Astrocyte of the spinal cord (primary cell): ENCODE measurements around the gene MICALL1.

Experiments
- DNase-seq: peaks from one replicate; pipeline ENCODE4 v3.0.0; 2011; ENCODE audit warnings: low read depth, low spot score
- H3K4me3 ChIP-seq: 2 replicates; pipeline ENCODE4 v1.5.1; 2011; ENCODE audit warnings: low read depth, mild to moderate bottlenecking, low read length, moderate library complexity
- in situ Hi-C: cut with HindIII; loops from 2 replicates; pipeline ENCODE4 v1.10.0; 2017; ENCODE audit warnings: low sequenced_read_pairs
- TF ChIP-seq, protein P1 (sequence below): IDR thresholded peaks from 2 replicates; pipeline ENCODE4 v1.5.1; 2012; ENCODE audit warnings: low read depth, mild to moderate bottlenecking, low read length, inconsistent platforms

The MICALL1 gene

DNA sequence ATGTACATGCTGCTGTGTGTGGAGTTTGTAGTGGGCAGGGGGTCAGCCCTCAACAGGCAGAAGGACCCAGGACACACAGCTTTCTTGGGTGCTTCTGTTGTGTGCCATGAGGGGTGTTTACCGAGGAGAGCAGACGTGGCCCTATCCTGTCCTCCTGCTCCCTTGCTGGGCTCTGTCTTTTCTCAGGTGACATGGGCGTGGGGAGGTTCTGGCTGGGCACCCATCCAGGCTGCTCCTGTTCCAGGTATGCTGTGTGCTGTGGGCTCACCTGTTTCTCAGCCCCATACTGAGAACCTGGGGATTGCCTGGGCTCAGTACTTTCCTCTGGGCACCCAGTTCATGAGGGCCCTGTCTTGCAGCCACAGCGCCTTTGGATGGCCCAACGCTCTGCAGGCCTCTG lies 23.3 kb downstream of the MICALL1 start:
- TF ChIP-seq, protein P1, sequence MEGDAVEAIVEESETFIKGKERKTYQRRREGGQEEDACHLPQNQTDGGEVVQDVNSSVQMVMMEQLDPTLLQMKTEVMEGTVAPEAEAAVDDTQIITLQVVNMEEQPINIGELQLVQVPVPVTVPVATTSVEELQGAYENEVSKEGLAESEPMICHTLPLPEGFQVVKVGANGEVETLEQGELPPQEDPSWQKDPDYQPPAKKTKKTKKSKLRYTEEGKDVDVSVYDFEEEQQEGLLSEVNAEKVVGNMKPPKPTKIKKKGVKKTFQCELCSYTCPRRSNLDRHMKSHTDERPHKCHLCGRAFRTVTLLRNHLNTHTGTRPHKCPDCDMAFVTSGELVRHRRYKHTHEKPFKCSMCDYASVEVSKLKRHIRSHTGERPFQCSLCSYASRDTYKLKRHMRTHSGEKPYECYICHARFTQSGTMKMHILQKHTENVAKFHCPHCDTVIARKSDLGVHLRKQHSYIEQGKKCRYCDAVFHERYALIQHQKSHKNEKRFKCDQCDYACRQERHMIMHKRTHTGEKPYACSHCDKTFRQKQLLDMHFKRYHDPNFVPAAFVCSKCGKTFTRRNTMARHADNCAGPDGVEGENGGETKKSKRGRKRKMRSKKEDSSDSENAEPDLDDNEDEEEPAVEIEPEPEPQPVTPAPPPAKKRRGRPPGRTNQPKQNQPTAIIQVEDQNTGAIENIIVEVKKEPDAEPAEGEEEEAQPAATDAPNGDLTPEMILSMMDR, result no peak
- no peak for DNase-seq
- in situ Hi-C loops, result no loop called here
- no peak overlapping the region for H3K4me3 ChIP-seq

DNA sequence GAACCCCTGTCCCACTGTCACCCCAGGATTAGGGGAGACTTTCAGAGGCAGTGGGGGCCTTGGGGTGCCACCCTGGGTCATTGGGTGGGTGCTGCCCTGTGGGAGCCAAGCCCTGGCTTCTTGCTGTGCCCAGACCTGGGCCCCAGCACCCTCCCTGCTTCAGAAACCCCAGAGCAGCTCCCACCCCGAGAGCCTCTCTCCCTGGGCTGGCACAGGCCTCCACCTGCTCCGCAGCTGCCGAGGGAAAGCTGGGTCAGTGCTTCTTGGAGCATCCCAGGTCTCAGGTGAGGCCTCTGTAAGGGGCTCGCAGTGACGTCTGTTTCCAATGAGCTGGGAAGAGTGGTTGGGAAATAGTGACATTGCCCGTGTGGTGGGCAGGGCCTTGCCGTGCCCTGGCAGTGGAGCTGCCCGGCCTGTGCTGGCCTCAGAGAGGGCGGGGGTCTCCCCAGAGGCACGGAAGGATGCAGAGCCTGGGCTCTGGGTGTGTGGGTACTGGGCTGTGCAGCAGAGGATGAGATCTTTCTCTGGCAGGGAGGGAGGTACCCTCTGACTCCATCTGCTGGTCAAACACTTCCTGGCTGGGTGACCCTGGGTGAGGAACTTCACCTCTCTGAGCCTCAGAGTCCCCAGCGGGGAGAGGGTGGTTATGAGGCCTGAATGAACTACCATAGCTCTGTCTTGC lies 24.3 kb downstream of the MICALL1 start:
- no peak for DNase-seq
- no peak overlapping the region for H3K4me3 ChIP-seq
- TF ChIP-seq, protein P1, result peak; percentile 69
- in situ Hi-C loops, result no loop called here

DNA sequence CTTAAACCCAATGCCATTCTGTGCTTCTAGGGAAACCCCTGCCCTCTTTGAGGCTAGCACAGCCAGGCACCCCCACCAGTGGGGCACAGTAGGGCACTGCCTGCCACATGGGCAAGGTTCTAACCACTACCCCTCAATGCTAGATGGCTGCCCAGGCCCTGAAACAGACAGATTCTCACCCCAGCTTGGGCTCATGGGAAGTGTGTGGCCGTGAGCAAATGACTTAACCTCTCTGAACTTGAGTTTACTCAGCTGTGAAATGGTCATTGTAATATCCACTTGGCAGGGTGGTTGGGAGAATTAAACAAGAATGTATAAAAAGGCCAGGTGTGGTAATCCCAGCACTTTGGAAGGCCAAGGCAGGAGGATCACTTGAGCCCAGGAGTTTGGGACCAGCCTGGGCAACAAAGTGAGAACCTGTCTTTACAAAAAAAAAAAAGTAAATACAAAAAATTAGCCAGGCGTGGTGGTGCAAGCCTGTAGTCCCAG lies 24.9 kb downstream of the MICALL1 start:
- TF ChIP-seq, protein P1, result no peak
- DNase-seq, result no peak
- H3K4me3 ChIP-seq, result no peak overlapping the region
- in situ Hi-C loops, result no loop called here

DNA sequence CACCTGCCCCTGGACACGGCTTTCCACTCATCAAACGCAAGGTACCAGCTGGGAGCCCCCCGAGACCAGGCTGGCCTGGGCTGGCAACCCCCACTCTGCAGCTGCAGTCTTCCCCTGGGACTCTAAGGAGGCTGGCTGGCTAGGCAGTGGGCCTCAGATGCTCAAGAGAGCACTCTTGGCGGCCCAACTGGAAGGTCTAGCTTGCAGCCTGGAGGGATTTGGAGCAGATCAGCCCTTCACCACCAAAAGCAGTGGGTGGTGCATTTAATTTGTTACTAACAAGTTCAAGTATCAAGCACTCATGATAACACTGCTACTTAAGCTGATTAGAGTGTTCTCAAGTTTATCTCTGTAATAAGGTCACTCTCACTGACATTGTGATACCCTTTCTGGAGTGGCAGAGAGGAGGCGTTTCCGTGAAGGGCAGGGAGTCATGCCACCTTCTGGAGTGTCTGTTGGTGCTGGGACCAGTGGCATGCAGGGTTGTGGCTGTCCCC lies 25.8 kb downstream of the MICALL1 start:
- TF ChIP-seq, protein P1, result no peak
- in situ Hi-C loops, result no loop called here

DNA sequence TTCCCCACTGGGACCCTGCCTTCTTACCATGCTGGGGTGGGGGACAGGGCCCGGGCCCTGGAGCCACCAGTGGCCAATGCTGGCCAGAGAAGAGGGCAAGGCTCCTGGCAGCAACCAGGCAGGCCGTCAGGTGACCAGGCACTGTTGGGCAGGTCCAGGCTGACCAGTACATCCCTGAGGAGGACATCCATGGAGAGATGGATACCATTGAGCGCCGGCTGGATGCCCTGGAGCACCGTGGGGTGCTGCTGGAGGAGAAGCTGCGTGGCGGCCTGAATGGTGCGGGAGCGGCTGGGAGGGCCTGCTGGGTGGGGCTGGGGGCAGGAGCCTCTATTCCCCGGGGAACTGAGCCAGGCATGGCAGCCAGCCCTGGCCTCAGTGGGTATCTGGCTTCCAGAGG lies 26.3 kb downstream of the MICALL1 start:
- TF ChIP-seq, protein P1, result no peak
- in situ Hi-C loops, result no loop called here
- DNase-seq, result no peak
- H3K4me3 ChIP-seq, result no peak overlapping the region

More for the DNA sequence above, 25.8 kb downstream of the MICALL1 start:
- H3K4me3 ChIP-seq, result no peak overlapping the region
- DNase-seq, result no peak

DNA sequence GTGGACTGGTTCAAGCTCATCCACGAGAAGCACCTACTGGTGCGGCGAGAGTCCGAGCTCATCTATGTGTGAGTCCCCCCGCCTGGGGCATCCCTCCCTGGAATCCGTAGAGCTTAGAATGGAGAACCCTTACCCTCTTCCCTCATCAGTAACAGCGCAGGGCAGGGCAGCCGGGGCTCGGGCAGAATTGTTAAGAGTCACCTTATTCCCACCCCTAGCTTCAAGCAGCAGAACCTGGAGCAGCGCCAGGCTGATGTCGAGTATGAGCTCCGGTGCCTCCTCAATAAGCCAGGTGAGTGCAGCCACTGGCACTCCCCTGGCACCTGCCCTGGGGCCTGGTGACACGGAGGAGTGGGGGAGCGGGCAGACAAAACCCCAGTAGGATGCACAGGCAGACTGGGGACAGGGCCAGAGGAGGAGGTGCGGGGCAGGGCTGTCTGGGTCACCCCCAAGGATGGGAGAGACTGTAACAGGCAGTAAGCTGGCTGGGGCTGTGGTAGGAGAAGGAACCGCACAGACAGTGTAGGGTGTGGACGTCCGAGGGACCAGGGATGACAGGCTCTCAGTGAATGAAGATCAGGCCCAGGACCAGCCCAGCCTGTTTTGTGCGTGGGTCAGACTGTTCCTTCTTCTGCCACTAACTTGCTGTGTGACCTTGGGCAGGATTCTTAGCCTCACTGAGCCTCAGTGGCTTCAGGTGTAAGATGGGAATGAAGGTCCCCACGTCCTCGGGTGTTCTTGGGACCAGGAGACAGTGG lies 26.9 kb downstream of the MICALL1 start:
- in situ Hi-C loops, result no loop called here
- TF ChIP-seq, protein P1, result no peak
- no peak for DNase-seq
- no peak overlapping the region for H3K4me3 ChIP-seq
